GM12878 (cell line): ENCODE measurements around the gene ZNF311. TPM values are rescaled to one million over a fixed set of nuclear protein-coding genes. Genes with fewer than 3 reads are reported as not detected.
"Not testable (repeated sequence)": the region's sequence is repeated elsewhere in the genome, so short reads cannot be mapped to it uniquely, and the experiment has no call there.

Experiments used
- ATAC-seq: fragments of 200-7000 bp; cut with Tn5 transposase; 3 replicates; pipeline ENCODE4 v1.9.1; 2020; ENCODE audit warnings: mild to moderate bottlenecking, moderate library complexity
- BruUV-seq: library from RNA; stranded (reverse); fragments of 400-500 nt; replicated peaks from 2 replicates; lab custom pipeline; 2021; lab: Mats Ljungman, UMichigan
- CTCF ChIA-PET: fragments of 300-600 bp; sonication (Branson Sonifier 250); formaldehyde crosslinking; extraction: SDS; loops from one replicate; lab custom pipeline; 2021; ENCODE audit warnings: inconsistent platforms; lab: Yijun Ruan, JAX
- POLR2A ChIA-PET: fragments of 350-600 bp; formaldehyde crosslinking; extraction: SDS; loops from one replicate; lab custom pipeline; 2021; ENCODE audit warnings: inconsistent platforms; lab: Charles Lee
- RAD21 ChIA-PET: fragments of 300-600 bp; sonication (Branson Sonifier 250); formaldehyde crosslinking; loops from one replicate; lab custom pipeline; 2023; ENCODE audit warnings: antibody characterized with exemption; ENCODE audit not compliant: unreplicated experiment; lab: Charles Lee
- SMC1A ChIA-PET: fragments of 300-600 bp; sonication (Branson Sonifier 250); formaldehyde crosslinking; loops from one replicate; lab custom pipeline; 2023; ENCODE audit not compliant: unreplicated experiment, uncharacterized antibody; lab: Charles Lee
- DNase-seq: peaks from one replicate; pipeline ENCODE4 v3.0.0-alpha.2; 2011; ENCODE audit warnings: low read depth, low spot score
- FAIRE-seq: peaks from 3 replicates; lab custom pipeline; 2011; peaks lifted over from hg19 to GRCh38; lab: Jason Lieb, UNC
- H2AFZ ChIP-seq: 2 replicates; pipeline ENCODE4 v1.6.0; 2011; ENCODE audit warnings: low read depth, low read length, control low read depth; ENCODE audit not compliant: control insufficient read depth
- H3K27ac ChIP-seq: 2 replicates; pipeline ENCODE4 v1.5.1; 2011; ENCODE audit warnings: control low read depth; ENCODE audit not compliant: control insufficient read depth, insufficient read depth
- H3K27me3 ChIP-seq, 2 experiments: replicated peaks in 1 of 2; 2 replicates each; pipeline versions ENCODE4 v1.6.0 to v1.6.1; 2011; ENCODE audit warnings: low read length in 1 of 2; ENCODE audit not compliant: control insufficient read depth in 2 of 2, insufficient read depth in 2 of 2
- H3K36me3 ChIP-seq, 2 experiments: 2 replicates each; pipeline ENCODE4 v1.5.1; 2011; ENCODE audit warnings: low read length in 1 of 2; ENCODE audit not compliant: control insufficient read depth in 2 of 2, insufficient read depth in 2 of 2
- H3K4me1 ChIP-seq: 2 replicates; pipeline ENCODE4 v1.6.1; 2011; ENCODE audit warnings: mild to moderate bottlenecking, low read length, moderate library complexity, mixed read lengths; ENCODE audit not compliant: control insufficient read depth, insufficient read depth
- H3K4me2 ChIP-seq: 2 replicates; pipeline ENCODE4 v1.6.0; 2011; ENCODE audit warnings: control low read depth; ENCODE audit not compliant: control insufficient read depth, insufficient read depth
- H3K4me3 ChIP-seq: fragments of 200-600 bp; sonication (generic); 2 replicates; pipeline ENCODE4 v1.5.1; 2016
- H3K79me2 ChIP-seq: 2 replicates; pipeline ENCODE4 v1.6.0; 2011; ENCODE audit warnings: low read length; ENCODE audit not compliant: control insufficient read depth, insufficient read depth
- H3K9ac ChIP-seq: 2 replicates; pipeline ENCODE4 v1.8.0; 2011; ENCODE audit warnings: low read length, control low read depth, mixed read lengths; ENCODE audit not compliant: control insufficient read depth, insufficient read depth
- H3K9me3 ChIP-seq: replicated peaks from 3 replicates; pipeline ENCODE4 v1.5.1; 2011; ENCODE audit warnings: mild to moderate bottlenecking, low read length; ENCODE audit not compliant: control insufficient read depth, insufficient read depth
- H4K20me1 ChIP-seq: 2 replicates; pipeline ENCODE4 v1.6.0; 2011; ENCODE audit not compliant: control insufficient read depth, insufficient read depth
- BMI1 ChIP-seq: fragments of 450-650 bp; IDR thresholded peaks from 2 replicates; pipeline ENCODE4 v1.6.1; 2016; ENCODE audit warnings: mild to moderate bottlenecking, moderate library complexity, borderline replicate concordance
- HDAC6 ChIP-seq: fragments of 200-600 bp; sonication (generic); IDR thresholded peaks from one replicate; pipeline ENCODE4 v1.8.0; 2017; ENCODE audit warnings: antibody characterized with exemption; ENCODE audit not compliant: unreplicated experiment
- JUNB ChIP-seq: IDR thresholded peaks from 2 replicates; pipeline ENCODE4 v1.6.1; 2016; ENCODE audit warnings: antibody characterized with exemption, mild to moderate bottlenecking
- SUPT20H ChIP-seq: IDR thresholded peaks from 2 replicates; pipeline ENCODE4 v1.6.1; 2011; ENCODE audit warnings: low read depth, mild to moderate bottlenecking, low read length, moderate library complexity, borderline replicate concordance; ENCODE audit not compliant: control insufficient read depth
- YY1 ChIP-seq: IDR thresholded peaks from 2 replicates; pipeline ENCODE4 v1.6.1; 2011; ENCODE audit warnings: low read depth, mild to moderate bottlenecking, low read length
- ZNF384 ChIP-seq: IDR thresholded peaks from 2 replicates; pipeline ENCODE4 v1.6.1; 2012; ENCODE audit warnings: low read depth, mild to moderate bottlenecking, low read length, improper control_type of control experiment, borderline replicate concordance
- WGBS: methylation state at CpG from one replicate; pipeline ENCODE4 v1.1.6; 2016; ENCODE audit warnings: low lambda C conversion rate; ENCODE audit not compliant: insufficient replicate concordance, insufficient coverage; ENCODE audit errors: missing lambda C conversion rate; 5-methylcytosine and 5-hydroxymethylcytosine counted together
- in situ Hi-C: fragments of 300-500 bp; cut with MboI; formaldehyde crosslinking; loops from 9 replicates; pipeline ENCODE4 v1.14.3; 2018; ENCODE audit warnings: mixed read lengths
- intact Hi-C: fragments of 100-400 bp; cut with micrococcal nuclease; formaldehyde crosslinking; loops from one replicate; pipeline ENCODE4 v1.14.2; 2022; ENCODE audit not compliant: unreplicated experiment
- polyA plus RNA-seq, 11 experiments: library from polyadenylated mRNA; depleted of rRNA in 4 of 11; unstranded in 6 of 11; stranded (reverse) in 5 of 11; fragments of >200 nt; fragmentation: Nextera tagmentation in 4 of 11; fragmentation: Illumina TruSeq in 1 of 11; extraction: Ambion mirVana in 4 of 11; extraction: Trizol in 1 of 11; gene quantifications; 1 replicate in 1 of 11; 2 replicates in 10 of 11; pipeline versions ENCODE4 v1.2.1 to v1.2.3, GENCODE V29; 2011 to 2016; ENCODE audit warnings: inconsistent platforms in 2 of 11, missing spikeins in 2 of 11, low read depth in 1 of 11
- total RNA-seq, 4 experiments: library from RNA; depleted of rRNA in 3 of 4; stranded (reverse); fragments of >200 nt in 3 of 4; fragmentation: Illumina TruSeq in 1 of 4; extraction: Trizol in 1 of 4; gene quantifications; 2 replicates each; pipeline versions ENCODE4 v1.2.1 to v1.2.3, GENCODE V29; 2013 to 2021
- TF ChIP-seq, protein P1 (sequence below): fragments of 450-650 bp; IDR thresholded peaks from 2 replicates; pipeline ENCODE4 v1.6.1; 2017; ENCODE audit warnings: mild to moderate bottlenecking

Gene ZNF311
- total and polyA plus RNA-seq, 10 of the 15 experiments (the other 5 are each of a cell fraction or from before 2014, with no cell fraction given), result 0.07 TPM; not detected in 9

DNA sequence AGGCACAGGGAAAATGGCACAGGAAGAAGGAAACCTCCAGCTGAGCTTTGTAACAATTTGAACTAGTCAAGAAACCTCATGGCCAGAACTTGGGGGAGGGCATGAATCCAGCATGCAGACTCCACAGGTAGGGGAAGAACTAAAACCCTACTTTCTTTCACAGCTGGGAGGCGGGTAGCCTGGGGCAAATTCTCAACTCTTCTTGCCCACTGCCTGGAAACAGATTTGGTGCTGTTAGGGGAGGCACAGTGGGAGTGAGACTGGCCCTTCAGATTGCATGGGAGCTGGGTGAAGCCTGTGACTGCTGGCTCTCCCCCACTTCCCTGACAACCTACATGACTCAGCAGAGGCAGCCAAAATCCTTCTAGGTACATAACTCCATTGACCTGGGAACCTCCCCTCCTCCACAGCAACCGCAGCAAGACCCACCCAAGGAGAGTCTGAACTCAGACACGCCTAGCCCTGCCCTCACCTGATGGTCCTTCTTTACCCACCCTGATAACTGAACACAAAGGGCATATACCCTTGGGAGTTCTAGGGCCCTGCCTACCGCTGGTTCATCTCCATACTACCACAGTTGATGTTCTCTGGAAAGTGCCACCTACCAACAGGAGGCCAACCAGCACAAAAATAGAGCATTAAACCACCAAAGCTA, 44.1 kb downstream of the ZNF311 start (continued):
- TF ChIP-seq, protein P1, sequence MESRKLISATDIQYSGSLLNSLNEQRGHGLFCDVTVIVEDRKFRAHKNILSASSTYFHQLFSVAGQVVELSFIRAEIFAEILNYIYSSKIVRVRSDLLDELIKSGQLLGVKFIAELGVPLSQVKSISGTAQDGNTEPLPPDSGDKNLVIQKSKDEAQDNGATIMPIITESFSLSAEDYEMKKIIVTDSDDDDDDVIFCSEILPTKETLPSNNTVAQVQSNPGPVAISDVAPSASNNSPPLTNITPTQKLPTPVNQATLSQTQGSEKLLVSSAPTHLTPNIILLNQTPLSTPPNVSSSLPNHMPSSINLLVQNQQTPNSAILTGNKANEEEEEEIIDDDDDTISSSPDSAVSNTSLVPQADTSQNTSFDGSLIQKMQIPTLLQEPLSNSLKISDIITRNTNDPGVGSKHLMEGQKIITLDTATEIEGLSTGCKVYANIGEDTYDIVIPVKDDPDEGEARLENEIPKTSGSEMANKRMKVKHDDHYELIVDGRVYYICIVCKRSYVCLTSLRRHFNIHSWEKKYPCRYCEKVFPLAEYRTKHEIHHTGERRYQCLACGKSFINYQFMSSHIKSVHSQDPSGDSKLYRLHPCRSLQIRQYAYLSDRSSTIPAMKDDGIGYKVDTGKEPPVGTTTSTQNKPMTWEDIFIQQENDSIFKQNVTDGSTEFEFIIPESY, result no peak
- TF ChIP-seq BMI1 (no peak), YY1 (no peak), HDAC6 (no peak), ZNF384 (no peak), JUNB (no peak), SUPT20H (no peak)

DNA sequence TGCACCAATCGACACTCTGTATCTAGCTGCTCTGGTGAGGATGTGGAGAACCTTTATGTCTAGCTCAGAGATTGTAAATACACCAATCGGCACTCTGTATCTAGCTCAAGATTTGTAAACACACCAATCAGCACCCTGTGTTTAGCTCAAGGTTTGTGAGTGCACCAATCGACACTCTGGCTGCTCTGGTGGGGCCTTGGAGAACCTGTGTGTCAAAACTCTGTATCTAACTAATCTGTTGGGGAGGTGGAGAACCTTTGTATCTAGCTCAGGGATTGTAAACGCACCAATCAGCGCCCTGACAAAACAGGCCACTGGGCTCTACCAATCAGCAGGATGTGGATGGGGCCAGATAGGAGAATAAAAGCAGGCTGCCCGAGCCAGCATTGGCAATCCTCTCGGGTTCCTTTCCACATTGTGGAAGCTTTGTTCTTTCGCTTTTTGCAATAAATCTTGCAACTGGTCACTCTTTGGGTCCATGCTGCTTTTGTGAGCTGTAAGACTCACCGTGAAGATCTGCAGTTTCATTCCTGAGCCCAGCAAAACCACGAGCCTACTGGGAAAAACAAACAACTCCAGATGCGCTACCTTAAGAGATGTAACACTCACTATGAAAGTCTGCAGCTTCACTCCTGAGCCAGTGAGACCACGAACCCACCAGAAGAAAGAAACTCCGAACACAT, 46.4 kb downstream of the ZNF311 start:
- H4K20me1 ChIP-seq, H3K27ac ChIP-seq, H3K9ac ChIP-seq, intact Hi-C loops, in situ Hi-C loops, H3K9me3 ChIP-seq, H3K79me2 ChIP-seq, ATAC-seq, RAD21 ChIA-PET, POLR2A ChIA-PET, H3K4me3 ChIP-seq, H2AFZ ChIP-seq, BruUV-seq, DNase-seq, H3K36me3 ChIP-seq, H3K4me1 ChIP-seq, H3K4me2 ChIP-seq, H3K27me3 ChIP-seq, FAIRE-seq: not testable (repeated sequence)
- ChIA-PET CTCF (interaction anchor here (0.5 kb wide), 1 partner anchor 246 kb away, joined by 5 read pairs; no protein-coding TSS in a partner anchor), SMC1A (interaction anchor here (0.8 kb wide), 1 partner anchor 69 kb away, joined by 4 read pairs; no protein-coding TSS in a partner anchor)
- WGBS, result 25% methylated on average over 13 of the region's 13 CpGs

DNA sequence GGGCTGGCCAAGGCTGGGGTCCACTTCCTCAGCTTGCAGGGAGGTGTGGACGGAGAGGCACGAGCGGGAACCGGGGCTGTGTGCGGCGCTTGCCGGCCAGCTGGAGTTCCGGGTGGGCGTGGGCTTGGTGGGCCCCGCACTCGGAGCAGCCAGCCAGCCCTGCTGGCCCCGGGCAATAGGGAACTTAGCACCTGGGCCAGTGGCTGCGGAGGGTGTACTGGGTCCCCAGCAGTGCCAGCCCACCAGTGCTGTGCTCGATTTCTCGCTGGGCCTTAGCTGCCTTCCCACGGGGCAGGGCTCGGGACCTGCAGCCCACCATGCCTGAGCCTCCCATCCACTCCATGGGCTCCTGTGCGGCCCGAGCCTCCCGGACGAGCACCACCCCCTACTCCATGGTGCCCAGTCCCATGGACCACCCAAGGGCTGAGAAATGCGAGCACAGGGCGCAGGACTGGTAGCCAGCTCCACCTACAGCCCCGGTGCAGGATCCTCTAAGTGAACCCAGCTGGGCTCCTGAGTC, 47.3 kb downstream of the ZNF311 start:
- 63% methylated on average over 17 of the region's 24 CpGs for WGBS
- H3K9me3 ChIP-seq, H3K4me3 ChIP-seq, H3K27ac ChIP-seq, ATAC-seq, RAD21 ChIA-PET, in situ Hi-C loops, intact Hi-C loops, H2AFZ ChIP-seq, H3K27me3 ChIP-seq, H3K4me2 ChIP-seq, FAIRE-seq, H3K9ac ChIP-seq, POLR2A ChIA-PET, DNase-seq, H4K20me1 ChIP-seq, BruUV-seq, CTCF ChIA-PET, H3K79me2 ChIP-seq, H3K4me1 ChIP-seq, H3K36me3 ChIP-seq: not testable (repeated sequence)
- SMC1A ChIA-PET, result interaction anchor here (0.8 kb wide), 1 partner anchor 68 kb away, joined by 4 read pairs; no protein-coding TSS in a partner anchor
